ENCODE measurements around the gene LCN6. TPM values are rescaled to one million over a fixed set of nuclear protein-coding genes. Genes with fewer than 3 reads are reported as not detected.

The LCN6 gene
- total RNA-seq, 2 donors from 2014 or later: 0.56 to 1.2 TPM

- H3K9ac ChIP-seq (ENCODE audit: low read depth in 2 of 2, low read length in 2 of 2): peak overlapping the region; percentile 36 to 89
- TF ChIP-seq CTCF (IDR thresholded peaks at IDR 0.05): peak; percentile 48
- H3K9me3 ChIP-seq: no peaks in the 10 kb centered on the region
- H3K27ac ChIP-seq: no peak overlapping the region
- peaks cover 10% of the 10 kb centered on the region for H3K4me1 ChIP-seq
- no peaks in the 10 kb centered on the region for H3K27me3 ChIP-seq
- intact Hi-C loops (cut with DNase I): no loop called here
- no peak for DNase-seq
- H3K36me3 ChIP-seq: peaks cover 6% of the 10 kb centered on the region
- peak overlapping the region; percentile 90 for H3K4me3 ChIP-seq
Observed at GRCh38 chr9:136726631-136727191, 21.6 kb downstream of the LCN6 start.

GRCh38 chr9:136726118-136726517 is 22.2 kb downstream of the LCN6 start:
- Histone ChIP-seq H3K9me3 (no peaks in the 10 kb centered on the region), H3K4me1 (peaks cover 10% of the 10 kb centered on the region), H3K36me3 (peaks cover 6% of the 10 kb centered on the region), H3K27ac (no peak overlapping the region), H3K9ac (ENCODE audit: low read depth in 2 of 2, low read length in 2 of 2) (peak overlapping the region in 1 of 2 donors; percentile 89), H3K4me3 (peak overlapping the region; percentile 90), H3K27me3 (no peaks in the 10 kb centered on the region)
- DNase-seq: no peak
- TF ChIP-seq CTCF (IDR thresholded peaks at IDR 0.05): no peak
- intact Hi-C loops (cut with DNase I): no loop called here

DNA sequence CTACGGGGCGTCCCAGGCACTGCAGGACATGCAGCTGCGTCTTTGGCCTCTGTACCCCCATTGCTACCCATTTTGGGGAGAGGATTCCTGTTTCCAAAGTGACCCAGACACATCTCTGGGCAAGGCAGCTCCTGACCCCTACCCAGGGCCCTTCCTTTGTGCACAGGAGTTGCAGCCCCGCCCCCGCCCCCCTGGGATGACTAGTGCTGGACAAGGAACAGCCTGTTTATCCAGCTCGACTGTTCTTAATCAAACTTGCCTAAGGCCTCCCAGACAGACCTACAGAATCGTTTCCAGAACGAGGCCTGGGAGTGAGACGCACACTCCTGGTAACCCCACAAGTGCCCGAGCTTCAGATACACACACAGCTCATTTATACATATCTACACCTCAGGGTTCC is 22.7 kb downstream of the LCN6 start:
- TF ChIP-seq CTCF (IDR thresholded peaks at IDR 0.05): no peak
- Histone ChIP-seq H3K9ac (ENCODE audit: low read depth in 2 of 2, low read length in 2 of 2) (no peak overlapping the region), H3K36me3 (peaks cover 6% of the 10 kb centered on the region), H3K4me3 (peak overlapping the region; percentile 90), H3K27me3 (no peaks in the 10 kb centered on the region), H3K27ac (no peak overlapping the region), H3K9me3 (no peaks in the 10 kb centered on the region), H3K4me1 (peaks cover 10% of the 10 kb centered on the region)
- no peak for DNase-seq
- intact Hi-C loops (cut with DNase I): no loop called here

DNA sequence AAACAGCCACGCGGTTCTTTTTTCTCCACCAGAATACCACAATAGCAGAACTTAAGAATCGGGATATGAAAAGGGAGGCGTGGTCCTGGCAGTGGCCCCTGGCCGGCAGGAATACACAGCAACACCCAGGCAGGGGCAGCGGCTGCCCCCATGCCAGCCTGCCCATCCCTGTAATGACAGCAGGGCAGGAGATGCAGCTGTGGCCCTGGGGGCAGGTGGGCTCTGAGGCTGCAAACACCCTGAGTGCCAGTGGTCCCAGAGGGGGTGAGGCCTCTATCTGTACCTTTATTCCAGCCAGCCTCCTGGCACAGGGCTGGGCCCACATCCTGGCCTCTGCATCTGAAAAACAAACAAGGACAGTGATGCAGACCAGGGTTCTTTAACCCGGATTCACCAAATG is 23.6 kb downstream of the LCN6 start:
- no peaks in the 10 kb centered on the region for H3K9me3 ChIP-seq
- no peak for DNase-seq
- H3K36me3 ChIP-seq: peaks cover 6% of the 10 kb centered on the region
- no peaks in the 10 kb centered on the region for H3K27me3 ChIP-seq
- TF ChIP-seq CTCF (IDR thresholded peaks at IDR 0.05): no peak
- H3K27ac ChIP-seq: no peak overlapping the region
- H3K4me1 ChIP-seq: peaks cover 10% of the 10 kb centered on the region
- H3K9ac ChIP-seq (ENCODE audit: low read depth in 2 of 2, low read length in 2 of 2): no peak overlapping the region
- intact Hi-C loops (cut with DNase I): no loop called here
- no peak overlapping the region for H3K4me3 ChIP-seq

DNA sequence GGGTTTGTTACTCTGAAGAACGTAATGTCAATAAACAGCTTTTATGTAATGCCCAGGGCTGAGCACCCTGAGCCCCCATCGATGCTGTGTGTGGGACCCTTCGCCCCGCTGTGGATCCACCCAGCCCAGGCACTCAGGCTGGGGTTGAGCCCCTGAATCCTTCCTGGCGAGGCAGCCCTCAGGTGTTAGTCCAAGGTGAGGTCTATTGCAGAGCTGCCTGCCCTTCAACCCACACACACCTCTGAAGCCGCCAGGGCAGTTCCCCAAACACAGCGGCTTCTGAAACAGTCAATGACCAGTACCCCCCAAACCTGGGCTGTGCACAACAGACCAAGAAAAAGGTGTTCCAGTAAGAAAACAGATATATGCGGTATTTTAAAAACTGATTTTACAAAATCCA is 24.3 kb downstream of the LCN6 start:
- peak overlapping the region in 1 of 2 donors; percentile 12 for H3K9ac ChIP-seq (ENCODE audit: low read depth in 2 of 2, low read length in 2 of 2)
- H3K4me3 ChIP-seq: no peak overlapping the region
- intact Hi-C loops (cut with DNase I): no loop called here
- peaks cover 6% of the 10 kb centered on the region for H3K36me3 ChIP-seq
- H3K4me1 ChIP-seq: peaks cover 10% of the 10 kb centered on the region
- H3K9me3 ChIP-seq: no peaks in the 10 kb centered on the region
- H3K27ac ChIP-seq: no peak overlapping the region
- no peaks in the 10 kb centered on the region for H3K27me3 ChIP-seq
- no peak for DNase-seq
- TF ChIP-seq CTCF (IDR thresholded peaks at IDR 0.05): no peak

Measured in colonic mucosa (tissue), 4 donors.